Measurements from ENCODE around the gene RPH3AL. TPM values are rescaled to one million over a fixed set of nuclear protein-coding genes. Genes with fewer than 3 reads are reported as not detected.

Gene RPH3AL
- total RNA-seq, 1 donor = 1.5 TPM

DNA sequence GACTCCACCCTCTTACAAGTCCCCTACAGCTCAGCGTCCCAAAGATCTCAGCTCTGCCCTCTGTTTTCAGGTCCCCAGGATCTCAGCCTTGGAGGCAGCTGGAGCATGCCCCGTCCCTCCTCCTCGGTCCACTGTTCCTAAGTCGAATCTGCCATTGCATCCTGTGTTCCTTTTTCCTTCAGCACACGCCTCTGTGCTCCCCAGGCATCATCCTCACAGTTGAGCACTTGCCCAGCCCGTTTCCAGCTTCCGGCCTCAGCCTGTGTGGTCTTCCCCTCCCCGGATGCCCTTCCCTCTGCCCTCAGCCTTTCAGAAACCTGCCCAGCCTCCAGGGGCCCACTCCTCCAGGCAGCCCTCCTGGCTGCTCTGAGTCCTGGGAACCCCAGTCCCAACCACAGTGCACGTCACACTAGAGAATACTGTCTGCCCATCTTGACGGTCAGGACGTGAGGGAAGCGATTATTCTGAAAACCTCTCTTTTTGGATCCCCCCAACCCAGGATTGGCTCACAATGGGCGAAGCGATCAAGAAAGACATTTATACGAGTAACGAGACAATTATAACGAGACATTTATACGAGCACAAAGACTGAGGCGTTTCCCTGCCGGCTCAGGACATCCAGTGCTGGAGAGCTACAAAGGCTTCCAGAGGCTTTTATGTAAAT is 41.4 kb downstream of the RPH3AL start:
- no peaks in the 10 kb centered on the region for H3K27me3 ChIP-seq (ENCODE audit: insufficient read depth, low read length)
- H3K4me3 ChIP-seq (ENCODE audit: low read length) = no peak overlapping the region
- H3K9me3 ChIP-seq (ENCODE audit: low read depth, low read length) = no peaks in the 10 kb centered on the region
- no peaks in the 10 kb centered on the region for H3K4me1 ChIP-seq (ENCODE audit: insufficient read depth, low read length)

DNA sequence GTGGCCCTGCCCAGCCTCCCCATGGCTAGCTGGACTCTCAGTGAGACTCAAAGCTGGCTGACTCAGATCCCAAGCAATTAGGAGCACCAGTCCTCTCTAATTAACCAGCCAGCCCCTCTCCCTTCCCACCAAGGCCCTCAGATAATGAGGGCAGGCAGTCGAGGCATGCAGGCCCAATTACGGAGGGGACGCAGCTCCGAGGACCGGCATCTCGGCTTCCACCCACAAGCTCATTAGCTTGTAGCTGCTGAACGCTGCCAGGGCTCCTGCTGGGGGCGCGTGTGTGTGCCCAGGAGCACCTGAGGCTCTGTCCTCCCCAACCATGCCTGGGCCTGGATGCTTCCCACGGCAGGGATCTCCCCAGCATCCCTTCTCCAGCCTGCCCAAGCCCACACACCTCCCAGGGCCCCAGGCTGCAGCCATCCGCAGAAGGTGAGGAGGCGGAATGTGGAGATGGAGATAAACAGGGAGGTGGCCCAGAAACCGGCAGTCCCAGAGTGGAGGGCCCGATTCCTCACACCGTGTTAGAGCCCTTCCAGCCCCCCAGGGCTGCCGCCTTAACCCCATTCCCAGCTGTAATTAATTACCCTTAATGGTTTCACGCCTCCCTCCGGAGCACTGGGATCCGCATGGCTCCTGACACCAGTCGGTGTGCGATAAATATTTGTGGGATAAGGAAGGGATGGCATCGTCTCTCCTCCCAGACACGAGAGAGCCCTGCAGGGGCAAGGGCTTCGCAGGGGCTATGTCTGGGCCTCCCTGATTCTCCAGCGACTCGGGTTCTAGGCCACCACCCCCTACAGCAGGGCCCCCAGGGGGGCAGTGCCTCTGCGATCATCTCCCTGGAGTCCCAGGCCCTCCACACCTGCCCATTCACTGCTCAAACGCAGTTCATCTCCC is 42.2 kb downstream of the RPH3AL start:
- Histone ChIP-seq H3K4me3 (ENCODE audit: low read length) (no peak overlapping the region), H3K4me1 (ENCODE audit: insufficient read depth, low read length) (no peaks in the 10 kb centered on the region), H3K27me3 (ENCODE audit: insufficient read depth, low read length) (no peaks in the 10 kb centered on the region), H3K9me3 (ENCODE audit: low read depth, low read length) (no peaks in the 10 kb centered on the region)

GRCh38 chr17:309361-309888 is 43.2 kb downstream of the RPH3AL start:
- H3K27me3 ChIP-seq (ENCODE audit: insufficient read depth, low read length) = no peaks in the 10 kb centered on the region
- H3K4me3 ChIP-seq (ENCODE audit: low read length) = no peak overlapping the region
- H3K9me3 ChIP-seq (ENCODE audit: low read depth, low read length) = no peaks in the 10 kb centered on the region
- no peaks in the 10 kb centered on the region for H3K4me1 ChIP-seq (ENCODE audit: insufficient read depth, low read length)

DNA sequence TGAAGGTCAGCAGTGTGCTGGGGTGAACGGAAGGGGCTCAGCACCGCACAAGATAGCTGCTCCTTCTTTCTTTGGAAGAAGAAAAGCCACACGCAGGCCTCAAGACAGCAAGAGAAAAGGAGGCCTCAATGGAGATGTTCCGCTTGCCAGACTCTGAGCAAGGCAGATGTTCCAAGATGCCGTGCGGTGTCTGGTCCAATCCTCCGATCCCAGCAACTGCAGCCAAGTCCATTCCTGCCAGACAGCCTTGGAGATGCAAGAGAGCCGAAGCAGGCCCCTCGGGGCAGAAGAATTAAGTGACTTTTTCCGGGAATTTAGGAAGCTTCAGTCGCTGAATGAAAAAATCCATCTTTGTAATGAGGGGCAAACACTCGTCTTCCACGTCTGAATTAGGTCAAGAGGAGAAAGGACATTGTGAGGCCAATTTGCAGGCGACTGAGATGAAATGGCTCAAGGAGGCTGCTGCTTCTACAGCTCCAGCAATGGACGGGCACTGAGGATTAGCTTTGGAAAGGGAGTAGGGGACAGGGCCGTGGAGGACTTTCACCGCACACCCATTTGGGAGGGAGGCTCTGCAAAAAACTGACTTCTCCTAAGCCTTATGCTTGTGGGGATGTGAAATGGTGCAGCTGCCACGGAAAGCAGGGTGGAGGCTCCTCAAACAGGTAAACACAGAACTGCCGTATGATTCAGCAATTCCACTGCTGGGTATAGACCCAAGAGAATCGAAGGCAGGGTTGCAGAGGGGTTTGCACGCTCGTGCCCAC is 44.7 kb downstream of the RPH3AL start:
- Histone ChIP-seq H3K27me3 (ENCODE audit: insufficient read depth, low read length) (no peaks in the 10 kb centered on the region), H3K4me1 (ENCODE audit: insufficient read depth, low read length) (no peaks in the 10 kb centered on the region), H3K4me3 (ENCODE audit: low read length) (no peak overlapping the region), H3K9me3 (ENCODE audit: low read depth, low read length) (no peaks in the 10 kb centered on the region)

DNA sequence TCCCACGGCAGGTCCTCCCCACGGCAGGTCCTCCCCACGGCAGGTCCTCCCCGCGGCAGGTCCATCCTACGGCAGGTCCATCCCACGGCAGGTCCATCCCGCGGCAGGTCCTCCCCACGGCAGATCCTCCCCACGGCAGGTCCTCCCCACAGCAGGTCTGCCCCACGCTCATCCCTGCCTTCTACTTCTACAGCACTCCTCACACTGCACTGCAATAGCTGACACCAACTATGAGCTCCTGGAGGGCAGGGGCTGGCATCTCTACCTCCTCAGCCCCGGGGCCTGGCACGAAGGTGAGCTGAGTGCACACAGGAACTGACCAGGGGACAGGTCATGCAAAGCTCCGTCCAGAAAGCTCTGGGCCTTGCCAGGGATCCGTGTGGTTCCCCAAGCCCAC is 45.3 kb downstream of the RPH3AL start:
- no peaks in the 10 kb centered on the region for H3K4me1 ChIP-seq (ENCODE audit: insufficient read depth, low read length)
- H3K9me3 ChIP-seq (ENCODE audit: low read depth, low read length) = no peaks in the 10 kb centered on the region
- no peaks in the 10 kb centered on the region for H3K27me3 ChIP-seq (ENCODE audit: insufficient read depth, low read length)
- H3K4me3 ChIP-seq (ENCODE audit: low read length) = no peak overlapping the region

GRCh38 chr17:306536-307294 is 45.9 kb downstream of the RPH3AL start:
- Histone ChIP-seq H3K9me3 (ENCODE audit: low read depth, low read length) (no peaks in the 10 kb centered on the region), H3K27me3 (ENCODE audit: insufficient read depth, low read length) (no peaks in the 10 kb centered on the region), H3K4me3 (ENCODE audit: low read length) (no peak overlapping the region), H3K4me1 (ENCODE audit: insufficient read depth, low read length) (no peaks in the 10 kb centered on the region)

GRCh38 chr17:306116-306515 is 46.5 kb downstream of the RPH3AL start:
- Histone ChIP-seq H3K4me3 (ENCODE audit: low read length) (no peak overlapping the region), H3K9me3 (ENCODE audit: low read depth, low read length) (no peaks in the 10 kb centered on the region), H3K4me1 (ENCODE audit: insufficient read depth, low read length) (no peaks in the 10 kb centered on the region), H3K27me3 (ENCODE audit: insufficient read depth, low read length) (no peaks in the 10 kb centered on the region)

DNA sequence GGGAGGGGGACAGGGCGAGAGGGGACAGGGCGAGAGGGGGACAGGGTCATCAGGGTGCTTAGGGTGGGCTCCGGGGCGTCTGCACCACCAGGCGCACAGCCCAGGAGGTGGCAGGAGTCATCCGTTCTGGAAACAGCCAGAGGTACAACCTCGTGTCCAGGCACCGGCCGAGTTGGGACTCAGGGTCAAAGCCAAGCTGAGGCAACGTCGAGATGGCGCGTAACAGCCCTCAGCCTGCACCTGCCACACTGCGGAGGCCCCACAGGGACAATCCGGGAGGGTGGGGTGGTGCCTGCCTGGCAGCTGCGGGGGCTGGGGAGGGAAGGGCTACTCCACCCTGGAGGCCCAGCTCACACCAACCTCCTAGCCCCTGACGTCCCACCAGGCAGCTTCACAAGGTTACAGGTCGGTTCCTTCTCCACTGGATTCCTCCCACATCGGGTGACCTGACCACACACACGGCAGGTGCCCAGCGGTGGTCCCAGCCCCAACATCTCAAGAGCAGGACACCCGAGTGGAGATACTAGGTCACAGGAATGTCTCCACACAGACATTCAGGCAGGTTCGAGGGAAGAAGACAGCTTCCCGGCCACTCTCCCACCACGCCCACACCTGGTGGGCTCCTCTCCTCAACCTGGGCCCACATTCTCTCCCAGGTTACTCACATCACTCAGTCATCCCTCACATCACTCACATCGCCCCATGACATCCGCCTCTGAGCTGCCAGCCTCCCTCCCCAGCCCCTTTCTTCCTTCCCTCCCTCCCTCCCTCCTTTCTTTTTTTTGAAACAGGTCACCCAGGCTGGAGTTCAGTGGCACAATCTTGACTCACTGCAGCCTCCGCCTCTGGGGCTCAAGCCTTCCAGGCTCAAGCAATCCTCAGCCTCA is 47.3 kb downstream of the RPH3AL start:
- no peaks in the 10 kb centered on the region for H3K4me1 ChIP-seq (ENCODE audit: insufficient read depth, low read length)
- no peaks in the 10 kb centered on the region for H3K27me3 ChIP-seq (ENCODE audit: insufficient read depth, low read length)
- H3K4me3 ChIP-seq (ENCODE audit: low read length) = no peak overlapping the region
- H3K9me3 ChIP-seq (ENCODE audit: low read depth, low read length) = no peaks in the 10 kb centered on the region

GRCh38 chr17:304461-304860 is 48.1 kb downstream of the RPH3AL start:
- Histone ChIP-seq H3K4me3 (ENCODE audit: low read length) (no peak overlapping the region), H3K4me1 (ENCODE audit: insufficient read depth, low read length) (no peaks in the 10 kb centered on the region), H3K27me3 (ENCODE audit: insufficient read depth, low read length) (no peaks in the 10 kb centered on the region), H3K9me3 (ENCODE audit: low read depth, low read length) (no peaks in the 10 kb centered on the region)

DNA sequence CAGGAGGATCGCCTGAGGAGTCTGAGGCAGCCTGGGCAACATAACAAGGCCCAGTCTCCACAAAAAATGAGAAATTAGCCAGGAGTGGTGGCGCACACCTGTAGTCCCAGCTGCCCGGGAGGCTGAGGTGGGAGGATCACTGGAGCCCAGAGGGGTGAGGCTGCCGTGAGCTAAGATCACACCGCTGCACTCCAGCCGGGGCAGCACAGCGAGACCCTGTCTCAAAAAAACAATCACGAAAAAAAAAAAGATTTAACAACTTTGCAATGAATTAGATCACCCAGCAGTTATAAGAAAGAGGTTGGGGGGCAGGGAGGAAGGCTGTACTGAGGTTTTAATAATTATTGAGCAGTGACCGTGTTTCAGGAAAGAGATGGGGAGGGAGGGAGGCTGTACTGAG is 49.4 kb downstream of the RPH3AL start:
- Histone ChIP-seq H3K9me3 (ENCODE audit: low read depth, low read length) (no peaks in the 10 kb centered on the region), H3K4me1 (ENCODE audit: insufficient read depth, low read length) (no peaks in the 10 kb centered on the region), H3K27me3 (ENCODE audit: insufficient read depth, low read length) (no peaks in the 10 kb centered on the region), H3K4me3 (ENCODE audit: low read length) (no peak overlapping the region)

DNA sequence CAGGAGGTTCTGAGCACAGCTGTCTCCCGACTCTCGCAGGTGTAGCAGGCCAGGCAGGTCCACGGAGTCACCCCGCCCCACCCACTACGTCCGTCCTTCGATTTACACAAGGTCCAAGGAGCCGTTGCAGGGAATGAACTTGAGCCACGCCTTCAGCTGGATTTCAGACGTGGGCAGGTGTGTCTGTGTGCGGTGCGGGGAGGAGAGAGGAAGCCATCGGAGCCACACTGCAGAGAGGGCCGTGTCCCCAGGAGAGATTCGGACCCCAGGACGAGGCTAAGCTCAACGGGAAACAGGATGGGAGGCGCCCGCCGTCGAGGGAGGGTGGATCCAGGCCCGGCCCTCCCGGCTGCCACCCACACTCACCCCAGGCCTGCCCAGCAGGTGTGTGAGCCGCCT is 50.3 kb downstream of the RPH3AL start:
- H3K4me3 ChIP-seq (ENCODE audit: low read length) = no peak overlapping the region
- H3K4me1 ChIP-seq (ENCODE audit: insufficient read depth, low read length) = no peaks in the 10 kb centered on the region
- no peaks in the 10 kb centered on the region for H3K9me3 ChIP-seq (ENCODE audit: low read depth, low read length)
- no peaks in the 10 kb centered on the region for H3K27me3 ChIP-seq (ENCODE audit: insufficient read depth, low read length)

- no peaks in the 10 kb centered on the region for H3K4me1 ChIP-seq (ENCODE audit: insufficient read depth, low read length)
- H3K4me3 ChIP-seq (ENCODE audit: low read length) = no peak overlapping the region
- H3K9me3 ChIP-seq (ENCODE audit: low read depth, low read length) = no peaks in the 10 kb centered on the region
- no peaks in the 10 kb centered on the region for H3K27me3 ChIP-seq (ENCODE audit: insufficient read depth, low read length)
These were observed 50.8 kb downstream of the RPH3AL start for GRCh38 chr17:301681-302299.

GRCh38 chr17:300881-301280 is 51.7 kb downstream of the RPH3AL start:
- Histone ChIP-seq H3K27me3 (ENCODE audit: insufficient read depth, low read length) (no peaks in the 10 kb centered on the region), H3K9me3 (ENCODE audit: low read depth, low read length) (no peaks in the 10 kb centered on the region), H3K4me1 (ENCODE audit: insufficient read depth, low read length) (no peaks in the 10 kb centered on the region), H3K4me3 (ENCODE audit: low read length) (no peak overlapping the region)

All from mononuclear cell (primary cell).